HepG2 (cell line): ENCODE measurements around the gene HCRT. TPM values are rescaled to one million over a fixed set of nuclear protein-coding genes. Genes with fewer than 3 reads are reported as not detected.

ENCODE experiments used
- ATAC-seq: fragments of 200-7000 bp; cut with Tn5 transposase; 3 replicates; pipeline ENCODE4 v1.9.1; 2020; ENCODE audit warnings: mild to moderate bottlenecking, moderate library complexity
- BruUV-seq: library from RNA; stranded (reverse); fragments of 400-500 nt; replicated peaks from 2 replicates; lab custom pipeline; 2021; lab: Mats Ljungman, UMichigan
- CTCF ChIA-PET: fragments of 300-600 bp; formaldehyde crosslinking; extraction: SDS; loops from one replicate; lab custom pipeline; 2021; ENCODE audit warnings: low total read pairs, inconsistent platforms, low intra/inter-chr PET ratio; lab: Yijun Ruan, JAX
- POLR2A ChIA-PET: fragments of 350-600 bp; sonication (Branson Sonifier 250); formaldehyde crosslinking; loops from one replicate; lab custom pipeline; 2020; ENCODE audit warnings: antibody characterized with exemption, inconsistent platforms; lab: Yijun Ruan, JAX
- DNase-seq: peaks from one replicate; pipeline ENCODE4 v3.0.0-alpha.2; 2015; ENCODE audit warnings: low spot score
- FAIRE-seq: peaks from 3 replicates; lab custom pipeline; 2011; peaks lifted over from hg19 to GRCh38; lab: Jason Lieb, UNC
- H2AFZ ChIP-seq: one replicate; pipeline ENCODE4 v1.6.1; 2011; ENCODE audit warnings: low read length, inconsistent platforms
- H3K27ac ChIP-seq: fragments of 300-600 bp; 3 replicates; pipeline ENCODE4 v1.8.0; 2011; ENCODE audit warnings: mixed run types, mild to moderate bottlenecking, mixed read lengths, low read length, inconsistent platforms; ENCODE audit not compliant: insufficient read depth; ENCODE audit errors: extremely low read length
- H3K27me3 ChIP-seq, 2 experiments: fragments of 200-600 bp in 1 of 2; 2 replicates in 1 of 2; 3 replicates in 1 of 2; pipeline versions ENCODE4 v1.6.0 to v1.8.0; 2011; ENCODE audit warnings: low read length in 2 of 2, mild to moderate bottlenecking in 2 of 2, moderate library complexity in 2 of 2, inconsistent platforms in 1 of 2; ENCODE audit not compliant: insufficient read depth in 2 of 2, control insufficient read depth in 1 of 2
- H3K36me3 ChIP-seq, 2 experiments: fragments of 200-600 bp in 1 of 2; replicated peaks in 1 of 2; 2 replicates in 1 of 2; 3 replicates in 1 of 2; pipeline versions ENCODE4 v1.5.1 to v1.8.0; 2011; ENCODE audit warnings: low read length in 2 of 2, inconsistent platforms in 1 of 2; ENCODE audit not compliant: insufficient read depth in 2 of 2, control insufficient read depth in 1 of 2
- H3K4me1 ChIP-seq: 2 replicates; pipeline ENCODE4 v1.5.1; 2012; ENCODE audit warnings: low read length, inconsistent platforms; ENCODE audit not compliant: insufficient read depth
- H3K4me2 ChIP-seq: 2 replicates; pipeline ENCODE4 v1.6.0; 2011; ENCODE audit warnings: low read depth, low read length, inconsistent platforms
- H3K4me3 ChIP-seq, 3 experiments: fragments of 200-600 bp in 1 of 3; sonication (generic), shearing (Covaris generic) in 1 of 3; replicated peaks in 1 of 3; 2 replicates each; pipeline ENCODE4 v1.5.1; 2011 to 2016; ENCODE audit warnings: low read length in 3 of 3, inconsistent platforms in 2 of 3, low read depth in 2 of 3, mild to moderate bottlenecking in 2 of 3, control low read depth in 1 of 3, mixed read lengths in 1 of 3; ENCODE audit not compliant: insufficient read depth in 1 of 3
- H3K79me2 ChIP-seq: one replicate; pipeline ENCODE4 v1.6.1; 2011; ENCODE audit warnings: low read length, inconsistent platforms; ENCODE audit not compliant: insufficient read depth
- H3K9ac ChIP-seq: 2 replicates; pipeline ENCODE4 v1.6.0; 2011; ENCODE audit warnings: mild to moderate bottlenecking, low read depth, low read length, inconsistent platforms; ENCODE audit not compliant: insufficient read depth
- H3K9me3 ChIP-seq: 2 replicates; pipeline ENCODE4 v1.5.1; 2012; ENCODE audit warnings: mild to moderate bottlenecking, low read length
- H4K20me1 ChIP-seq: 2 replicates; pipeline ENCODE4 v1.6.0; 2011; ENCODE audit warnings: inconsistent platforms, mild to moderate bottlenecking, low read length, moderate library complexity; ENCODE audit not compliant: insufficient read depth
- KDM5B ChIP-seq: sonication (generic); formaldehyde crosslinking; IDR thresholded peaks from 2 replicates; pipeline ENCODE4 v1.4.0; 2020; ENCODE audit warnings: missing genetic modification reagents, mild to moderate bottlenecking, borderline replicate concordance
- MIXL1 ChIP-seq: IDR thresholded peaks from 2 replicates; pipeline ENCODE4 v1.6.1; 2016
- SIX4 ChIP-seq: sonication (generic); formaldehyde crosslinking; IDR thresholded peaks from 2 replicates; pipeline ENCODE4 v1.4.0; 2020; ENCODE audit warnings: missing genetic modification reagents
- ZMYM3 ChIP-seq: sonication (generic); formaldehyde crosslinking; IDR thresholded peaks from 2 replicates; pipeline ENCODE4 v1.5.1; 2020; ENCODE audit warnings: mild to moderate bottlenecking, missing genetic modification reagents
- ZNF10 ChIP-seq: sonication (generic); formaldehyde crosslinking; IDR thresholded peaks from 2 replicates; pipeline ENCODE4 v1.4.0; 2020; ENCODE audit warnings: mild to moderate bottlenecking, low read depth, missing genetic modification reagents, borderline replicate concordance
- ZNF263 ChIP-seq: sonication (generic); formaldehyde crosslinking; IDR thresholded peaks from 2 replicates; pipeline ENCODE4 v1.4.0; 2020; ENCODE audit warnings: missing genetic modification reagents
- WGBS: methylation state at CpG from one replicate; pipeline ENCODE4 v1.1.6; 2017; ENCODE audit warnings: low lambda C conversion rate; 5-methylcytosine and 5-hydroxymethylcytosine counted together
- in situ Hi-C: cut with HindIII; loops from 2 replicates; pipeline ENCODE4 v1.10.0; 2017; ENCODE audit warnings: low pct_unique_long_range_greater_than_20kb; ENCODE audit not compliant: extremely low pct_ligation_motif_present
- intact Hi-C: fragments of 100-400 bp; cut with micrococcal nuclease; formaldehyde crosslinking; loops from one replicate; pipeline ENCODE4 v1.10.0; 2022; ENCODE audit not compliant: unreplicated experiment
- polyA plus RNA-seq, 8 experiments: library from polyadenylated mRNA; depleted of rRNA in 3 of 8; stranded (reverse) in 7 of 8; unstranded in 1 of 8; fragments of >200 nt; fragmentation: Illumina TruSeq in 4 of 8; extraction: Trizol in 4 of 8; gene quantifications; 2 replicates each; pipeline versions ENCODE4 v1.2.1 to v1.2.3, GENCODE V29; 2011 to 2016; ENCODE audit warnings: low read depth in 4 of 8, missing spikeins in 1 of 8, mixed read lengths in 1 of 8; ENCODE audit not compliant: insufficient read depth in 1 of 8
- total RNA-seq, 5 experiments: library from RNA; depleted of rRNA; stranded (reverse); fragments of >200 nt; fragmentation: Illumina TruSeq; extraction: Trizol; gene quantifications; 2 replicates each; pipeline ENCODE4 v1.2.3, GENCODE V29; 2016; ENCODE audit warnings: low read depth in 1 of 5
- TF ChIP-seq, protein P1 (sequence below): fragments of 450-650 bp; IDR thresholded peaks from 2 replicates; pipeline ENCODE4 v1.6.1; 2016
- TF ChIP-seq, protein P2 (sequence below): sonication (generic); formaldehyde crosslinking; IDR thresholded peaks from 2 replicates; pipeline ENCODE4 v1.8.1; 2023; ENCODE audit warnings: mild to moderate bottlenecking, missing genetic modification reagents
- TF ChIP-seq, protein P3 (sequence below): sonication (generic); formaldehyde crosslinking; IDR thresholded peaks from 2 replicates; pipeline ENCODE4 v1.5.0; 2020; ENCODE audit warnings: mild to moderate bottlenecking, missing genetic modification reagents, borderline replicate concordance
- TF ChIP-seq, protein P4 (sequence below): sonication (generic); formaldehyde crosslinking; IDR thresholded peaks from 2 replicates; pipeline ENCODE4 v1.8.1; 2022; ENCODE audit warnings: low read depth, mild to moderate bottlenecking, missing genetic modification reagents

HCRT gene
- total and polyA plus RNA-seq, 2 of the 13 experiments (the other 11 are each of a cell fraction or from before 2014, with no cell fraction given) = not detected

DNA sequence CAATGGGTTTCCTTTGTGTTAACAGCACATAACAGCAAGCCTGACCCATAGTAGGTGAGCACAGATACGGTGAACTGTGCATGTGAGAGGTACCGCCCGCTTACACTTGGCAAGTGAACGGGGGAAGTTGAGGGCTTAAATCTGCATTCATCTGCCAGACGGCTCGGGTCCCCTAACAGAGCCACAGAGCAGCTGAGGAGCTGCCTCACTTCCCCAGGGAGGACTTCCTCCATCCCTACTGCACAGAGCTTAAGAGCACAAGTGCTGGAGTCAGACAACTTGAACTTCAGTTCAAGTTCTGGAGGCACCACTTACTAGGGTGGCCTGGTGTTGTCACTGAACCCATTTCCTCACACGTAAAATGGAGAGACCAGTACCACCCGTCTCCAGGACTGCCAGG lies 43.9 kb downstream of the HCRT start:
- no peak overlapping the region for H3K27ac ChIP-seq
- no peak overlapping the region for H3K4me2 ChIP-seq
- no peak overlapping the region for H2AFZ ChIP-seq
- POLR2A ChIA-PET = no interaction called here
- no peaks in the 10 kb centered on the region for H3K27me3 ChIP-seq
- 96% methylated on average over 7 of the region's 8 CpGs for WGBS
- no peak overlapping the region for H3K4me3 ChIP-seq
- H3K9me3 ChIP-seq = no peaks in the 10 kb centered on the region
- no TSS peak for BruUV-seq
- no peak for FAIRE-seq
- H3K4me1 ChIP-seq = peaks cover 28% of the 10 kb centered on the region
- in situ Hi-C loops = no loop called here
- no peak for DNase-seq
- H3K79me2 ChIP-seq = peaks cover 61% of the 10 kb centered on the region
- intact Hi-C loops = no loop called here
- CTCF ChIA-PET = no interaction called here
- H3K9ac ChIP-seq = no peak overlapping the region
- ATAC-seq = no peak
- peaks cover 4% of the 10 kb centered on the region for H4K20me1 ChIP-seq
- peaks cover 15 to 38% of the 10 kb centered on the region in 2 experiments for H3K36me3 ChIP-seq
- TF ChIP-seq ZMYM3 (CRISPR knock-in tag) (no peak), KDM5B (no peak), MIXL1 (CRISPR knock-in tag) (no peak), ZNF263 (CRISPR knock-in tag) (no peak), ZNF10 (CRISPR knock-in tag) (no peak), SIX4 (CRISPR knock-in tag) (no peak)
- TF ChIP-seq, protein P1, sequence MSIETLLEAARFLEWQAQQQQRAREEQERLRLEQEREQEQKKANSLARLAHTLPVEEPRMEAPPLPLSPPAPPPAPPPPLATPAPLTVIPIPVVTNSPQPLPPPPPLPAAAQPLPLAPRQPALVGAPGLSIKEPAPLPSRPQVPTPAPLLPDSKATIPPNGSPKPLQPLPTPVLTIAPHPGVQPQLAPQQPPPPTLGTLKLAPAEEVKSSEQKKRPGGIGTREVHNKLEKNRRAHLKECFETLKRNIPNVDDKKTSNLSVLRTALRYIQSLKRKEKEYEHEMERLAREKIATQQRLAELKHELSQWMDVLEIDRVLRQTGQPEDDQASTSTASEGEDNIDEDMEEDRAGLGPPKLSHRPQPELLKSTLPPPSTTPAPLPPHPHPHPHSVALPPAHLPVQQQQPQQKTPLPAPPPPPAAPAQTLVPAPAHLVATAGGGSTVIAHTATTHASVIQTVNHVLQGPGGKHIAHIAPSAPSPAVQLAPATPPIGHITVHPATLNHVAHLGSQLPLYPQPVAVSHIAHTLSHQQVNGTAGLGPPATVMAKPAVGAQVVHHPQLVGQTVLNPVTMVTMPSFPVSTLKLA = no peak
- TF ChIP-seq, protein P2, sequence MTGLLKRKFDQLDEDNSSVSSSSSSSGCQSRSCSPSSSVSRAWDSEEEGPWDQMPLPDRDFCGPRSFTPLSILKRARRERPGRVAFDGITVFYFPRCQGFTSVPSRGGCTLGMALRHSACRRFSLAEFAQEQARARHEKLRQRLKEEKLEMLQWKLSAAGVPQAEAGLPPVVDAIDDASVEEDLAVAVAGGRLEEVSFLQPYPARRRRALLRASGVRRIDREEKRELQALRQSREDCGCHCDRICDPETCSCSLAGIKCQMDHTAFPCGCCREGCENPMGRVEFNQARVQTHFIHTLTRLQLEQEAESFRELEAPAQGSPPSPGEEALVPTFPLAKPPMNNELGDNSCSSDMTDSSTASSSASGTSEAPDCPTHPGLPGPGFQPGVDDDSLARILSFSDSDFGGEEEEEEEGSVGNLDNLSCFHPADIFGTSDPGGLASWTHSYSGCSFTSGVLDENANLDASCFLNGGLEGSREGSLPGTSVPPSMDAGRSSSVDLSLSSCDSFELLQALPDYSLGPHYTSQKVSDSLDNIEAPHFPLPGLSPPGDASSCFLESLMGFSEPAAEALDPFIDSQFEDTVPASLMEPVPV (CRISPR knock-in tag) = no peak
- TF ChIP-seq, protein P3, sequence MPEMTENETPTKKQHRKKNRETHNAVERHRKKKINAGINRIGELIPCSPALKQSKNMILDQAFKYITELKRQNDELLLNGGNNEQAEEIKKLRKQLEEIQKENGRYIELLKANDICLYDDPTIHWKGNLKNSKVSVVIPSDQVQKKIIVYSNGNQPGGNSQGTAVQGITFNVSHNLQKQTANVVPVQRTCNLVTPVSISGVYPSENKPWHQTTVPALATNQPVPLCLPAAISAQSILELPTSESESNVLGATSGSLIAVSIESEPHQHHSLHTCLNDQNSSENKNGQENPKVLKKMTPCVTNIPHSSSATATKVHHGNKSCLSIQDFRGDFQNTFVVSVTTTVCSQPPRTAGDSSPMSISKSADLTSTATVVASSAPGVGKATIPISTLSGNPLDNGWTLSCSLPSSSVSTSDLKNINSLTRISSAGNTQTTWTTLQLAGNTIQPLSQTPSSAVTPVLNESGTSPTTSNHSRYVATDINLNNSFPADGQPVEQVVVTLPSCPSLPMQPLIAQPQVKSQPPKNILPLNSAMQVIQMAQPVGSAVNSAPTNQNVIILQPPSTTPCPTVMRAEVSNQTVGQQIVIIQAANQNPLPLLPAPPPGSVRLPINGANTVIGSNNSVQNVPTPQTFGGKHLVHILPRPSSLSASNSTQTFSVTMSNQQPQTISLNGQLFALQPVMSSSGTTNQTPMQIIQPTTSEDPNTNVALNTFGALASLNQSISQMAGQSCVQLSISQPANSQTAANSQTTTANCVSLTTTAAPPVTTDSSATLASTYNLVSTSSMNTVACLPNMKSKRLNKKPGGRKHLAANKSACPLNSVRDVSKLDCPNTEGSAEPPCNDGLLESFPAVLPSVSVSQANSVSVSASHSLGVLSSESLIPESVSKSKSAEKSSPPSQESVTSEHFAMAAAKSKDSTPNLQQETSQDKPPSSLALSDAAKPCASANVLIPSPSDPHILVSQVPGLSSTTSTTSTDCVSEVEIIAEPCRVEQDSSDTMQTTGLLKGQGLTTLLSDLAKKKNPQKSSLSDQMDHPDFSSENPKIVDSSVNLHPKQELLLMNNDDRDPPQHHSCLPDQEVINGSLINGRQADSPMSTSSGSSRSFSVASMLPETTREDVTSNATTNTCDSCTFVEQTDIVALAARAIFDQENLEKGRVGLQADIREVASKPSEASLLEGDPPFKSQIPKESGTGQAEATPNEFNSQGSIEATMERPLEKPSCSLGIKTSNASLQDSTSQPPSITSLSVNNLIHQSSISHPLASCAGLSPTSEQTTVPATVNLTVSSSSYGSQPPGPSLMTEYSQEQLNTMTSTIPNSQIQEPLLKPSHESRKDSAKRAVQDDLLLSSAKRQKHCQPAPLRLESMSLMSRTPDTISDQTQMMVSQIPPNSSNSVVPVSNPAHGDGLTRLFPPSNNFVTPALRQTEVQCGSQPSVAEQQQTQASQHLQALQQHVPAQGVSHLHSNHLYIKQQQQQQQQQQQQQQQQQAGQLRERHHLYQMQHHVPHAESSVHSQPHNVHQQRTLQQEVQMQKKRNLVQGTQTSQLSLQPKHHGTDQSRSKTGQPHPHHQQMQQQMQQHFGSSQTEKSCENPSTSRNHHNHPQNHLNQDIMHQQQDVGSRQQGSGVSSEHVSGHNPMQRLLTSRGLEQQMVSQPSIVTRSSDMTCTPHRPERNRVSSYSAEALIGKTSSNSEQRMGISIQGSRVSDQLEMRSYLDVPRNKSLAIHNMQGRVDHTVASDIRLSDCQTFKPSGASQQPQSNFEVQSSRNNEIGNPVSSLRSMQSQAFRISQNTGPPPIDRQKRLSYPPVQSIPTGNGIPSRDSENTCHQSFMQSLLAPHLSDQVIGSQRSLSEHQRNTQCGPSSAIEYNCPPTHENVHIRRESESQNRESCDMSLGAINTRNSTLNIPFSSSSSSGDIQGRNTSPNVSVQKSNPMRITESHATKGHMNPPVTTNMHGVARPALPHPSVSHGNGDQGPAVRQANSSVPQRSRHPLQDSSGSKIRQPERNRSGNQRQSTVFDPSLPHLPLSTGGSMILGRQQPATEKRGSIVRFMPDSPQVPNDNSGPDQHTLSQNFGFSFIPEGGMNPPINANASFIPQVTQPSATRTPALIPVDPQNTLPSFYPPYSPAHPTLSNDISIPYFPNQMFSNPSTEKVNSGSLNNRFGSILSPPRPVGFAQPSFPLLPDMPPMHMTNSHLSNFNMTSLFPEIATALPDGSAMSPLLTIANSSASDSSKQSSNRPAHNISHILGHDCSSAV (CRISPR knock-in tag) = no peak
- TF ChIP-seq, protein P4, sequence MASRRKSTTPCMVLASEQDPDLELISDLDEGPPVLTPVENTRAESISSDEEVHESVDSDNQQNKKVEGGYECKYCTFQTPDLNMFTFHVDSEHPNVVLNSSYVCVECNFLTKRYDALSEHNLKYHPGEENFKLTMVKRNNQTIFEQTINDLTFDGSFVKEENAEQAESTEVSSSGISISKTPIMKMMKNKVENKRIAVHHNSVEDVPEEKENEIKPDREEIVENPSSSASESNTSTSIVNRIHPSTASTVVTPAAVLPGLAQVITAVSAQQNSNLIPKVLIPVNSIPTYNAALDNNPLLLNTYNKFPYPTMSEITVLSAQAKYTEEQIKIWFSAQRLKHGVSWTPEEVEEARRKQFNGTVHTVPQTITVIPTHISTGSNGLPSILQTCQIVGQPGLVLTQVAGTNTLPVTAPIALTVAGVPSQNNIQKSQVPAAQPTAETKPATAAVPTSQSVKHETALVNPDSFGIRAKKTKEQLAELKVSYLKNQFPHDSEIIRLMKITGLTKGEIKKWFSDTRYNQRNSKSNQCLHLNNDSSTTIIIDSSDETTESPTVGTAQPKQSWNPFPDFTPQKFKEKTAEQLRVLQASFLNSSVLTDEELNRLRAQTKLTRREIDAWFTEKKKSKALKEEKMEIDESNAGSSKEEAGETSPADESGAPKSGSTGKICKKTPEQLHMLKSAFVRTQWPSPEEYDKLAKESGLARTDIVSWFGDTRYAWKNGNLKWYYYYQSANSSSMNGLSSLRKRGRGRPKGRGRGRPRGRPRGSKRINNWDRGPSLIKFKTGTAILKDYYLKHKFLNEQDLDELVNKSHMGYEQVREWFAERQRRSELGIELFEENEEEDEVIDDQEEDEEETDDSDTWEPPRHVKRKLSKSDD (CRISPR knock-in tag) = no peak
